HG02852 (cell line): ENCODE results near the gene WNK4.
A peak's percentile ranks its signal among the peaks of the same experiment; 100 is the strongest.

ENCODE experiments used
- ATAC-seq: cut with Tn5 transposase; IDR thresholded peaks from one replicate; pipeline ENCODE4 v1.9.1; 2021; ENCODE audit warnings: mild to moderate bottlenecking, moderate library complexity; ENCODE audit not compliant: unreplicated experiment

Gene WNK4

GRCh38 chr17:42832934-42833766 lies 52.7 kb downstream of the WNK4 start, which contains the start of gene PSME3:
Gene PSME3 (plus strand): TSS chr17:42833397. CDS start chr17:42833632, 235 bp downstream.
- peak; percentile 87 for ATAC-seq

- no peak for ATAC-seq
These were observed 53.5 kb downstream of the WNK4 start for GRCh38 chr17:42833767-42834422.

GRCh38 chr17:42835732-42836131 lies 55.3 kb downstream of the WNK4 start:
- no peak for ATAC-seq

GRCh38 chr17:42841975-42842685 lies 61.7 kb downstream of the WNK4 start:
- no peak for ATAC-seq

GRCh38 chr17:42843358-42843934 lies 63.0 kb downstream of the WNK4 start:
- ATAC-seq = no peak

GRCh38 chr17:42844271-42844670 lies 63.9 kb downstream of the WNK4 start, which contains the start of gene AOC2:
Gene AOC2 (plus strand): TSS chr17:42844580. CDS start chr17:42844627, 47 bp downstream.
- ATAC-seq = no peak

- no peak for ATAC-seq
These were observed 64.5 kb downstream of the WNK4 start for GRCh38 chr17:42844761-42845555.

- ATAC-seq = no peak
These were observed 65.1 kb downstream of the WNK4 start for GRCh38 chr17:42845556-42845917.

- ATAC-seq = no peak
These were observed 65.6 kb downstream of the WNK4 start for GRCh38 chr17:42845918-42846593.
